Erythroblast (primary cell): ENCODE measurements around the gene BCL2.

ENCODE experiments used
- GATA1 ChIP-seq: IDR thresholded peaks from 2 replicates; pipeline ENCODE4 v1.6.1; 2011; ENCODE audit warnings: low read depth, mild to moderate bottlenecking, control low read depth, low read length, moderate library complexity
- POLR2A ChIP-seq: IDR thresholded peaks from 2 replicates; pipeline ENCODE4 v1.6.1; 2011; ENCODE audit warnings: mild to moderate bottlenecking, low read length

DNA sequence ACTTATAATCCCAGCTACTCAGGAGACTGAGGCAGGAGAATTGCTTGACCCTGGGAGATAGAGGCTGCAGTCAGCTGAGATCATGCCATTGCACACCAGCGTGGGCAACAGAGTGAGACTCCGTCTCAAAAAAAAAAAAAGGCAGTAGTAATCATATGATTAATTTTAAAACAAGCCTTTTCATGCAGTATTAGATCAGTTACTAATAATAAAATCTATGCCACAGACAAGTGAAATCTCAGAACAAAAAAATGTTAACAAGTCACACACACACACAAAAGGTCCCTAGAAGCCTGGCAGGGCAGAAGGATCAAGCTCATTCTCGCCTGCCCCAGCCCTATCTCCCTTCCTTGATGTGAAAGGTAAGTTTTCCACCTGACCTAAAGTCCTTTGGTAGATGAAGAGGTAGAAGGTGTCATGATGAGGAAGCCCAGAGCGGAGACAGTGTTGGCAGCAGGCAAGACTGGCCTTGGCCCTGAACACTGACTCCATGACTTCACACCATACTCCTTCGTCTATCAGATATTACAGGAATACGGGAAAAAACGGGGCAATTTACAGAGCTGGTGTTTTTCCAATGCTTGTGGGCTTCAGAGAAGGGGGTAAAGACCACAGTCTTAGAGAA, 36.8 kb upstream of the BCL2 start:
- TF ChIP-seq POLR2A (no peak), GATA1 (no peak)
